HepG2 (cell line): ENCODE measurements around the gene COX6A2. TPM values are rescaled to one million over a fixed set of nuclear protein-coding genes. Genes with fewer than 3 reads are reported as not detected.

Experiments used
- ATAC-seq: fragments of 200-7000 bp; cut with Tn5 transposase; 3 replicates; pipeline ENCODE4 v1.9.1; 2020; ENCODE audit warnings: mild to moderate bottlenecking, moderate library complexity
- BruUV-seq: library from RNA; stranded (reverse); fragments of 400-500 nt; replicated peaks from 2 replicates; lab custom pipeline; 2021; lab: Mats Ljungman, UMichigan
- CTCF ChIA-PET: fragments of 300-600 bp; formaldehyde crosslinking; extraction: SDS; loops from one replicate; lab custom pipeline; 2021; ENCODE audit warnings: low total read pairs, inconsistent platforms, low intra/inter-chr PET ratio; lab: Yijun Ruan, JAX
- POLR2A ChIA-PET: fragments of 350-600 bp; sonication (Branson Sonifier 250); formaldehyde crosslinking; loops from one replicate; lab custom pipeline; 2020; ENCODE audit warnings: antibody characterized with exemption, inconsistent platforms; lab: Yijun Ruan, JAX
- DNase-seq: peaks from one replicate; pipeline ENCODE4 v3.0.0-alpha.2; 2015; ENCODE audit warnings: low spot score
- FAIRE-seq: peaks from 3 replicates; lab custom pipeline; 2011; peaks lifted over from hg19 to GRCh38; lab: Jason Lieb, UNC
- H2AFZ ChIP-seq: one replicate; pipeline ENCODE4 v1.6.1; 2011; ENCODE audit warnings: low read length, inconsistent platforms
- H3K27ac ChIP-seq: fragments of 300-600 bp; 3 replicates; pipeline ENCODE4 v1.8.0; 2011; ENCODE audit warnings: mixed run types, mild to moderate bottlenecking, mixed read lengths, low read length, inconsistent platforms; ENCODE audit not compliant: insufficient read depth; ENCODE audit errors: extremely low read length
- H3K27me3 ChIP-seq, 2 experiments: fragments of 200-600 bp in 1 of 2; 2 replicates in 1 of 2; 3 replicates in 1 of 2; pipeline versions ENCODE4 v1.6.0 to v1.8.0; 2011; ENCODE audit warnings: low read length in 2 of 2, mild to moderate bottlenecking in 2 of 2, moderate library complexity in 2 of 2, inconsistent platforms in 1 of 2; ENCODE audit not compliant: insufficient read depth in 2 of 2, control insufficient read depth in 1 of 2
- H3K36me3 ChIP-seq, 2 experiments: fragments of 200-600 bp in 1 of 2; replicated peaks in 1 of 2; 2 replicates in 1 of 2; 3 replicates in 1 of 2; pipeline versions ENCODE4 v1.5.1 to v1.8.0; 2011; ENCODE audit warnings: low read length in 2 of 2, inconsistent platforms in 1 of 2; ENCODE audit not compliant: insufficient read depth in 2 of 2, control insufficient read depth in 1 of 2
- H3K4me1 ChIP-seq: 2 replicates; pipeline ENCODE4 v1.5.1; 2012; ENCODE audit warnings: low read length, inconsistent platforms; ENCODE audit not compliant: insufficient read depth
- H3K4me2 ChIP-seq: 2 replicates; pipeline ENCODE4 v1.6.0; 2011; ENCODE audit warnings: low read depth, low read length, inconsistent platforms
- H3K4me3 ChIP-seq, 3 experiments: fragments of 200-600 bp in 1 of 3; sonication (generic), shearing (Covaris generic) in 1 of 3; replicated peaks in 1 of 3; 2 replicates each; pipeline ENCODE4 v1.5.1; 2011 to 2016; ENCODE audit warnings: low read length in 3 of 3, inconsistent platforms in 2 of 3, low read depth in 2 of 3, mild to moderate bottlenecking in 2 of 3, control low read depth in 1 of 3, mixed read lengths in 1 of 3; ENCODE audit not compliant: insufficient read depth in 1 of 3
- H3K79me2 ChIP-seq: one replicate; pipeline ENCODE4 v1.6.1; 2011; ENCODE audit warnings: low read length, inconsistent platforms; ENCODE audit not compliant: insufficient read depth
- H3K9ac ChIP-seq: 2 replicates; pipeline ENCODE4 v1.6.0; 2011; ENCODE audit warnings: mild to moderate bottlenecking, low read depth, low read length, inconsistent platforms; ENCODE audit not compliant: insufficient read depth
- H3K9me3 ChIP-seq: 2 replicates; pipeline ENCODE4 v1.5.1; 2012; ENCODE audit warnings: mild to moderate bottlenecking, low read length
- H4K20me1 ChIP-seq: 2 replicates; pipeline ENCODE4 v1.6.0; 2011; ENCODE audit warnings: inconsistent platforms, mild to moderate bottlenecking, low read length, moderate library complexity; ENCODE audit not compliant: insufficient read depth
- ATF2 ChIP-seq: sonication (generic); formaldehyde crosslinking; IDR thresholded peaks from 2 replicates; pipeline ENCODE4 v1.4.0; 2020; ENCODE audit warnings: missing genetic modification reagents
- DBP ChIP-seq: sonication (generic); formaldehyde crosslinking; IDR thresholded peaks from 2 replicates; pipeline ENCODE4 v1.4.0; 2020; ENCODE audit warnings: missing genetic modification reagents; ENCODE audit errors: not compliant biosample characterization
- EZH2 ChIP-seq: conservative IDR thresholded peaks from 2 replicates; pipeline ENCODE4 v1.6.1; 2012; ENCODE audit warnings: mild to moderate bottlenecking, low read depth, low read length, moderate library complexity
- GMEB2 ChIP-seq: IDR thresholded peaks from 2 replicates; pipeline ENCODE4 v1.6.1; 2016; ENCODE audit warnings: missing biosample characterization, missing genetic modification reagents, low read depth
- SIN3B ChIP-seq: fragments of 150-350 bp; IDR thresholded peaks from 2 replicates; pipeline ENCODE4 v1.6.1; 2014; ENCODE audit warnings: low read length
- SP1 ChIP-seq, 2 experiments: fragments of 450-650 bp in 1 of 2; sonication (generic) in 1 of 2; formaldehyde crosslinking in 1 of 2; IDR thresholded peaks; 2 replicates each; pipeline versions ENCODE4 v1.4.0 to v1.6.1; 2016 to 2020; ENCODE audit warnings: missing genetic modification reagents in 1 of 2
- TBX2 ChIP-seq: sonication (generic); formaldehyde crosslinking; IDR thresholded peaks from 2 replicates; pipeline ENCODE4 v1.5.0; 2020; ENCODE audit warnings: missing genetic modification reagents, mild to moderate bottlenecking, borderline replicate concordance
- THYN1 ChIP-seq: sonication (generic); formaldehyde crosslinking; IDR thresholded peaks from 2 replicates; pipeline ENCODE4 v1.8.1; 2023; ENCODE audit warnings: low read depth, mild to moderate bottlenecking, moderate library complexity, missing genetic modification reagents, borderline replicate concordance
- ZBTB14 ChIP-seq: sonication (generic); formaldehyde crosslinking; IDR thresholded peaks from 2 replicates; pipeline ENCODE4 v1.4.0; 2020; ENCODE audit warnings: missing genetic modification reagents
- ZBTB44 ChIP-seq: sonication (generic); formaldehyde crosslinking; IDR thresholded peaks from 2 replicates; pipeline ENCODE4 v1.4.0; 2020; ENCODE audit warnings: missing genetic modification reagents
- ZNF564 ChIP-seq: sonication (generic); formaldehyde crosslinking; IDR thresholded peaks from 2 replicates; pipeline ENCODE4 v1.8.1; 2023; ENCODE audit warnings: mild to moderate bottlenecking, missing genetic modification reagents
- ZNF605 ChIP-seq: sonication (generic); formaldehyde crosslinking; IDR thresholded peaks from 2 replicates; pipeline ENCODE4 v1.8.0; 2022; ENCODE audit warnings: mild to moderate bottlenecking, missing genetic modification reagents
- ZNF652 ChIP-seq: IDR thresholded peaks from 2 replicates; pipeline ENCODE4 v1.6.1; 2016; ENCODE audit warnings: low read depth, borderline replicate concordance
- ZNF674 ChIP-seq: sonication (generic); formaldehyde crosslinking; IDR thresholded peaks from 2 replicates; pipeline ENCODE4 v1.5.0; 2020; ENCODE audit warnings: low read depth, mild to moderate bottlenecking, missing genetic modification reagents
- whole genome bisulfite sequencing: methylation state at CpG from one replicate; pipeline ENCODE4 v1.1.6; 2017; ENCODE audit warnings: low lambda C conversion rate; 5-methylcytosine and 5-hydroxymethylcytosine counted together
- in situ Hi-C: cut with HindIII; loops from 2 replicates; pipeline ENCODE4 v1.10.0; 2017; ENCODE audit warnings: low pct_unique_long_range_greater_than_20kb; ENCODE audit not compliant: extremely low pct_ligation_motif_present
- intact Hi-C: fragments of 100-400 bp; cut with micrococcal nuclease; formaldehyde crosslinking; loops from one replicate; pipeline ENCODE4 v1.10.0; 2022; ENCODE audit not compliant: unreplicated experiment
- polyA plus RNA-seq, 8 experiments: library from polyadenylated mRNA; depleted of rRNA in 3 of 8; stranded (reverse) in 7 of 8; unstranded in 1 of 8; fragments of >200 nt; fragmentation: Illumina TruSeq in 4 of 8; extraction: Trizol in 4 of 8; gene quantifications; 2 replicates each; pipeline versions ENCODE4 v1.2.1 to v1.2.3, GENCODE V29; 2011 to 2016; ENCODE audit warnings: low read depth in 4 of 8, missing spikeins in 1 of 8, mixed read lengths in 1 of 8; ENCODE audit not compliant: insufficient read depth in 1 of 8
- total RNA-seq, 5 experiments: library from RNA; depleted of rRNA; stranded (reverse); fragments of >200 nt; fragmentation: Illumina TruSeq; extraction: Trizol; gene quantifications; 2 replicates each; pipeline ENCODE4 v1.2.3, GENCODE V29; 2016; ENCODE audit warnings: low read depth in 1 of 5

The COX6A2 gene
- total and polyA plus RNA-seq, 2 of the 13 experiments (the other 11 are each of a cell fraction or from before 2014, with no cell fraction given), result not detected

GRCh38 chr16:31471875-31472708, 43.9 kb upstream of the COX6A2 start, which contains the start of gene TGFB1I1:
TSS of gene TGFB1I1 (plus strand) at chr16:31472152. CDS start at chr16:31472189, 37 bp downstream.
- Histone ChIP-seq H3K27me3 (peaks cover 0 to 7% of the 10 kb centered on the region in 2 experiments; a peak in 1 of 5 replicates), H3K4me1 (peaks cover 46% of the 10 kb centered on the region), H3K36me3 (peaks cover 0 to 4% of the 10 kb centered on the region in 2 experiments; a peak in 2 of 5 replicates), H3K79me2 (no peaks in the 10 kb centered on the region), H4K20me1 (no peaks in the 10 kb centered on the region), H3K4me3 (peak within 1 kb of the TSS; percentile 61 to 74 (median 63)), H3K27ac (no peak within 1 kb of the TSS), H3K9ac (peak within 1 kb of the TSS; percentile 50; the same call in 1 of the 2 replicates), H3K4me2 (peak within 1 kb of the TSS; percentile 82), H3K9me3 (no peaks in the 10 kb centered on the region), H2AFZ (peak within 1 kb of the TSS; percentile 30)
- ChIA-PET CTCF (no interaction called here), POLR2A (interaction anchor here (0.6 to 1.3 kb wide), 5 partner anchors 12 to 36 kb away, joined by 3 to 13 read pairs (median 3); partner anchors contain the start of genes ARMC5 and RUSF1)
- no TSS peak for BruUV-seq
- 7% methylated on average over 40 of the region's 63 CpGs for WGBS
- intact Hi-C loops (no loop called here), in situ Hi-C loops (no loop called here)
- DNase-seq, result no peak
- FAIRE-seq, result no peak
- ATAC-seq, result peak; percentile 38; the same call in 2 of the 3 replicates
- TF ChIP-seq ZNF605 (CRISPR knock-in tag), result no peak
- TF ChIP-seq GMEB2, result no peak
- peak; percentile 87 for TF ChIP-seq ZNF652
- TF ChIP-seq SP1 (IDR thresholded peaks at IDR 0.05), result no peak
- no peak for TF ChIP-seq SP1 (CRISPR knock-in tag; IDR thresholded peaks at IDR 0.05)
- no peak for TF ChIP-seq ZNF674 (CRISPR knock-in tag)
- TF ChIP-seq EZH2, result 0 out of 2 replicates have a peak, but pooled peaks have one; percentile 31
- no peak for TF ChIP-seq THYN1
- TF ChIP-seq ZBTB14 (CRISPR knock-in tag), result no peak
- TF ChIP-seq TBX2 (CRISPR knock-in tag), result peak; percentile 32; the same call in 1 of the 2 replicates
- TF ChIP-seq SIN3B, result no peak
- TF ChIP-seq ZNF564 (CRISPR knock-in tag), result no peak
- TF ChIP-seq ZBTB44 (CRISPR knock-in tag), result no peak
- TF ChIP-seq DBP, result no peak
- TF ChIP-seq ATF2 (CRISPR knock-in tag), result no peak
